ENCODE data around the gene CCDC191.

DNA sequence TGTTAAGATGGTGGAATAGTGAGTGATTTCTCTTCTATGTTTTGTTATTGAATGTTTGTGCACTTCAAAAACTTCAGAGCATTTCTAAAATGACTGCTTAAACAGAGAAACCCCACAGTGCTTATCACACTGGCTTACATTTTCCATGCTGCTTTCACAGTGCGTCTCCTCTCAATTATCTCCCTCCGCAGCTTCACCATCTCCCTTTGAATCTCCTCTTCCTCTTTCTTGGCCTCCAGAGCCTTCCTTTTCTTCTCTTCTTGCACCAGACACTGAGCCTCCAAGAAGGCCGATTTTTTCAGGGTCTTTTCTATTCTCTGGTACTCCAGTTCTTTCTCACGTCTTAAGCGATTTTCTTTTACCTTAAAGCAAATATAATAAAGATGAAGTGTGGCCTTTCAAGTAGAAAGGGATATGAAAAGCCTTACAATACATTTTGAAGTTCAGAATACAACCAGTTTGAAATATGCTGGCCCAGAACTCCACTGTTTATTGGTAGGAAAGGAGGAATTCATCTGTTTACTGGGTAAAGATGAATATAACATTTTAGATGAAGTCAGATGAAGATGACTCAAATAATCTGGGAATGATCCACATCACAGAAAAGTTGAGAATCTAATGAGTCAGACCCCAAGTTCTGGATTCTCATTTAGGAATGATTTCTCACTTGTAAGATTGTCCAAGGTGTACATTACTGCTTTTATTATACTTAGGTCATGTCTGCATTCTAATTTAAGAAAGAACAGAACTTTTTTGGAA lies 21.4 kb downstream of the CCDC191 start:
- TF ChIP-seq ISL1 (CRISPR knock-in tag; IDR thresholded peaks at IDR 0.05) (no peak), RARB (CRISPR knock-in tag; IDR thresholded peaks at IDR 0.05) (no peak)
- TF ChIP-seq, protein P1, sequence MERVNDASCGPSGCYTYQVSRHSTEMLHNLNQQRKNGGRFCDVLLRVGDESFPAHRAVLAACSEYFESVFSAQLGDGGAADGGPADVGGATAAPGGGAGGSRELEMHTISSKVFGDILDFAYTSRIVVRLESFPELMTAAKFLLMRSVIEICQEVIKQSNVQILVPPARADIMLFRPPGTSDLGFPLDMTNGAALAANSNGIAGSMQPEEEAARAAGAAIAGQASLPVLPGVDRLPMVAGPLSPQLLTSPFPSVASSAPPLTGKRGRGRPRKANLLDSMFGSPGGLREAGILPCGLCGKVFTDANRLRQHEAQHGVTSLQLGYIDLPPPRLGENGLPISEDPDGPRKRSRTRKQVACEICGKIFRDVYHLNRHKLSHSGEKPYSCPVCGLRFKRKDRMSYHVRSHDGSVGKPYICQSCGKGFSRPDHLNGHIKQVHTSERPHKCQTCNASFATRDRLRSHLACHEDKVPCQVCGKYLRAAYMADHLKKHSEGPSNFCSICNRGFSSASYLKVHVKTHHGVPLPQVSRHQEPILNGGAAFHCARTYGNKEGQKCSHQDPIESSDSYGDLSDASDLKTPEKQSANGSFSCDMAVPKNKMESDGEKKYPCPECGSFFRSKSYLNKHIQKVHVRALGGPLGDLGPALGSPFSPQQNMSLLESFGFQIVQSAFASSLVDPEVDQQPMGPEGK (CRISPR knock-in tag; IDR thresholded peaks at IDR 0.05; ENCODE audit: borderline replicate concordance): no peak
